SK-N-SH treated with all-trans-retinoic acid at 6 μM for 48 hours (cell line): ENCODE data around the gene ZNF831.

Source experiments
- BACH2 ChIP-seq: fragments of 250-450 bp; sonication (Bioruptor Pico); IDR thresholded peaks from 2 replicates; pipeline ENCODE4 v1.9.0; 2021; ENCODE audit warnings: mild to moderate bottlenecking, borderline replicate concordance
- PATZ1 ChIP-seq: fragments of 250-450 bp; sonication (Bioruptor Pico); IDR thresholded peaks from 2 replicates; pipeline ENCODE4 v1.8.0; 2020; ENCODE audit warnings: mild to moderate bottlenecking, moderate library complexity, borderline replicate concordance
- RARB ChIP-seq: fragments of 250-450 bp; sonication (Bioruptor Pico); IDR thresholded peaks from 2 replicates; pipeline ENCODE4 v1.8.0; 2021; ENCODE audit warnings: mild to moderate bottlenecking, moderate library complexity
- ZFP30 ChIP-seq: fragments of 450-650 bp; formaldehyde crosslinking; IDR thresholded peaks from 2 replicates; pipeline ENCODE4 v1.5.0; 2022; ENCODE audit warnings: mild to moderate bottlenecking, moderate library complexity
- ZNF565 ChIP-seq: fragments of 450-650 bp; formaldehyde crosslinking; conservative IDR thresholded peaks from 2 replicates; pipeline ENCODE4 v1.5.0; 2020; ENCODE audit warnings: low read depth, mild to moderate bottlenecking, moderate library complexity

GRCh38 chr20:59177266-59178250 is 13.9 kb downstream of the ZNF831 start:
- TF ChIP-seq ZNF565 (no peak), PATZ1 (no peak), ZFP30 (CRISPR knock-in tag) (no peak), RARB (no peak), BACH2 (CRISPR knock-in tag) (no peak)
